ENCODE results near the gene SOX3.

DNA sequence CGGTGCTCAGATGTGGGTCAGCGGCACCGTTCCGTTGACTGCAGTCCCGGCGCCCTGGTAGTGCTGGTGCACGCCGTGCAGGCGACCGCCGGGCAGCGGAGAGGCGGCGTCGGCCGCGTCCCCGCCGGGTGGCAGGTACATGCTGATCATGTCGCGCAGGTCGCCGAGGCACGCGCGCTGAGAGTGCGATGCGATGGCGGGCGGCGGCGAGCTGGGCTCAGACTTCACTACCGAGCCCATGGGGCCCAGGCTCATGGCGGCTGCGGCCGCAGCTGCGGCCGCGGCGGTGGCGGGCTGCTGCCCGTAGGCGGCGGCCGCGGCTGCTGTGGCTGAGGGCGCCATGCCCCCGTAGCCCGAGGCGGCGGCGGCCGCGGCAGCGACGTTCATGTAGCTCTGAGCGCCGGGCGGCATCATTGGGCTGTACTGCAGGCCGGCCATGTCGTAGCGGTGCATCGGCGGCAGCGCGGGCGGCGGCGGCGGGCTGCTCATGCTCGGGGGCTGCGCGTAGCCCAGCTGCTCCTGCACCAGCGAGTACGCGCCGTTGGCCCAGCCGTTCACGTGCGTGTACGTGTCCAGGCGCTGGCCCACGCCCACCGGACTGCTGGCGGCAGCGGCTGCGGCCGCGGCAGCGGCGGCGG lies 1.0 kb downstream of the SOX3 start:
- no peak for TF ChIP-seq EZH2 (IDR thresholded peaks at IDR 0.05; ENCODE audit: insufficient read depth, poor library complexity, severe bottlenecking)
- 0 out of 2 replicates have a peak, but pooled peaks have one; percentile 13 for TF ChIP-seq EZH2phosphoT487 (IDR thresholded peaks at IDR 0.05; ENCODE audit: insufficient read depth, low read depth)

Measured in GM23248 (cell line).